Osteocyte (in vitro differentiated cells): ENCODE data around the gene SPC24. TPM values are rescaled to one million over a fixed set of nuclear protein-coding genes. Genes with fewer than 3 reads are reported as not detected.
A peak's percentile ranks its signal among the peaks of the same experiment; 100 is the strongest.

Source experiments
- DNase-seq: peaks from one replicate; pipeline ENCODE4 v3.0.0; 2021; ENCODE audit warnings: mixed read lengths; ENCODE audit not compliant: unreplicated experiment; ENCODE audit errors: extremely low spot score
- H3K27ac Mint-ChIP-seq: one replicate; pipeline ENCODE4 v1.8.0; 2021; ENCODE audit warnings: mild to moderate bottlenecking, mixed read lengths; ENCODE audit not compliant: unreplicated experiment
- H3K27me3 Mint-ChIP-seq: one replicate; pipeline ENCODE4 v1.8.0; 2021; ENCODE audit warnings: mixed read lengths; ENCODE audit not compliant: unreplicated experiment
- H3K36me3 Mint-ChIP-seq: one replicate; pipeline ENCODE4 v1.8.0; 2021; ENCODE audit warnings: mixed read lengths; ENCODE audit not compliant: unreplicated experiment
- H3K4me1 Mint-ChIP-seq: one replicate; pipeline ENCODE4 v1.8.0; 2021; ENCODE audit warnings: mixed read lengths; ENCODE audit not compliant: unreplicated experiment
- H3K4me3 Mint-ChIP-seq: one replicate; pipeline ENCODE4 v1.8.0; 2021; ENCODE audit warnings: mild to moderate bottlenecking, moderate library complexity, mixed read lengths; ENCODE audit not compliant: unreplicated experiment
- H3K9me3 Mint-ChIP-seq: one replicate; pipeline ENCODE4 v1.8.0; 2021; ENCODE audit warnings: mixed read lengths; ENCODE audit not compliant: unreplicated experiment
- CTCF ChIP-seq: fragments of 200-600 bp; sonication (generic); IDR thresholded peaks from 2 replicates; pipeline ENCODE4 v1.5.0; 2021; ENCODE audit warnings: antibody characterized with exemption, mild to moderate bottlenecking, moderate library complexity
- total RNA-seq: library from RNA; stranded (reverse); gene quantifications from 2 replicates; pipeline ENCODE4 v1.2.1, GENCODE V29; 2021

Gene SPC24
- total RNA-seq, 1 donor from 2014 or later: 13.5 TPM

GRCh38 chr19:11154683-11155047 is 917 bp downstream of the SPC24 start:
- no peak for TF ChIP-seq CTCF
- peak overlapping the region; percentile 78 for H3K4me3 Mint-ChIP-seq

GRCh38 chr19:11152318-11153062 is 3.1 kb downstream of the SPC24 start:
- Mint-ChIP-seq H3K36me3 (no peaks in the 10 kb centered on the region), H3K27ac (peak overlapping the region; percentile 95), H3K4me3 (peak overlapping the region; percentile 28), H3K4me1 (peaks cover 47% of the 10 kb centered on the region), H3K9me3 (no peaks in the 10 kb centered on the region), H3K27me3 (no peaks in the 10 kb centered on the region)
- no peak for TF ChIP-seq CTCF
- DNase-seq: no peak

More at GRCh38 chr19:11154683-11155047, 917 bp downstream of the SPC24 start:
- H3K4me1 Mint-ChIP-seq: peaks cover 51% of the 10 kb centered on the region
- no peak for DNase-seq
- peak overlapping the region; percentile 67 for H3K27ac Mint-ChIP-seq
- H3K27me3 Mint-ChIP-seq: no peaks in the 10 kb centered on the region
- no peaks in the 10 kb centered on the region for H3K9me3 Mint-ChIP-seq
- no peaks in the 10 kb centered on the region for H3K36me3 Mint-ChIP-seq

- Mint-ChIP-seq H3K4me3 (no peak overlapping the region), H3K9me3 (no peaks in the 10 kb centered on the region), H3K4me1 (peaks cover 42% of the 10 kb centered on the region), H3K36me3 (peaks cover 2% of the 10 kb centered on the region), H3K27me3 (no peaks in the 10 kb centered on the region), H3K27ac (peak overlapping the region; percentile 95)
- no peak for DNase-seq
- no peak for TF ChIP-seq CTCF
Measured at GRCh38 chr19:11151181-11151580, 4.4 kb downstream of the SPC24 start.

- H3K36me3 Mint-ChIP-seq: peaks cover 2% of the 10 kb centered on the region
- TF ChIP-seq CTCF: no peak
- H3K4me3 Mint-ChIP-seq: no peak overlapping the region
- DNase-seq: no peak
- peaks cover 47% of the 10 kb centered on the region for H3K4me1 Mint-ChIP-seq
- H3K9me3 Mint-ChIP-seq: no peaks in the 10 kb centered on the region
- no peak overlapping the region for H3K27ac Mint-ChIP-seq
- no peaks in the 10 kb centered on the region for H3K27me3 Mint-ChIP-seq
Measured at GRCh38 chr19:11148001-11148400, 7.6 kb downstream of the SPC24 start.

GRCh38 chr19:11145536-11145924 is 10.1 kb downstream of the SPC24 start:
- peaks cover 2% of the 10 kb centered on the region for H3K36me3 Mint-ChIP-seq
- H3K27ac Mint-ChIP-seq: peak overlapping the region; percentile 98
- no peak for TF ChIP-seq CTCF
- H3K9me3 Mint-ChIP-seq: no peaks in the 10 kb centered on the region
- no peak for DNase-seq
- peaks cover 47% of the 10 kb centered on the region for H3K4me1 Mint-ChIP-seq
- H3K27me3 Mint-ChIP-seq: no peaks in the 10 kb centered on the region
- H3K4me3 Mint-ChIP-seq: no peak overlapping the region
